ENCODE results near the gene NLRP3.

GRCh38 chr1:247471445-247472016 lies 55.6 kb downstream of the NLRP3 start:
- TF ChIP-seq POLR2AphosphoS5 (IDR thresholded peaks at IDR 0.05; ENCODE audit: borderline replicate concordance, low read depth, low read length) (no peak), EZH2 (IDR thresholded peaks at IDR 0.05) (no peak)
